GM18868 (cell line): ENCODE results near the gene PCGF3.
"Not testable (repeated sequence)": the region's sequence is repeated elsewhere in the genome, so short reads cannot be mapped to it uniquely, and the experiment has no call there.

Experiments used
- ATAC-seq: cut with Tn5 transposase; IDR thresholded peaks from one replicate; pipeline ENCODE4 v1.9.1; 2021; ENCODE audit warnings: mild to moderate bottlenecking, moderate library complexity; ENCODE audit not compliant: unreplicated experiment

Gene PCGF3

GRCh38 chr4:722851-723360, 17.3 kb downstream of the PCGF3 start:
- no peak for ATAC-seq

GRCh38 chr4:723751-724530, 18.3 kb downstream of the PCGF3 start:
- no peak for ATAC-seq

GRCh38 chr4:725391-726234, 20.0 kb downstream of the PCGF3 start:
- ATAC-seq, result no peak

- no peak for ATAC-seq
Observed at GRCh38 chr4:726235-726787, 20.7 kb downstream of the PCGF3 start.

- no peak for ATAC-seq
Observed at GRCh38 chr4:726838-727237, 21.2 kb downstream of the PCGF3 start.

- ATAC-seq, result no peak
Observed at GRCh38 chr4:727576-727975, 21.9 kb downstream of the PCGF3 start.

- no peak for ATAC-seq
Observed at GRCh38 chr4:729336-730315, 24.0 kb downstream of the PCGF3 start.

- no peak for ATAC-seq
Observed at GRCh38 chr4:730511-730910, 24.9 kb downstream of the PCGF3 start.

GRCh38 chr4:730946-731904, 25.6 kb downstream of the PCGF3 start:
- not testable (repeated sequence) for ATAC-seq

- not testable (repeated sequence) for ATAC-seq
Observed at GRCh38 chr4:731954-732353, 26.3 kb downstream of the PCGF3 start.

GRCh38 chr4:732486-732885, 26.9 kb downstream of the PCGF3 start:
- no peak for ATAC-seq

GRCh38 chr4:732911-733630, 27.4 kb downstream of the PCGF3 start:
- ATAC-seq, result no peak

GRCh38 chr4:733631-733980, 28.0 kb downstream of the PCGF3 start:
- no peak for ATAC-seq

GRCh38 chr4:734075-734474, 28.4 kb downstream of the PCGF3 start:
- ATAC-seq, result no peak

GRCh38 chr4:734951-735350, 29.3 kb downstream of the PCGF3 start:
- no peak for ATAC-seq

GRCh38 chr4:735583-735982, 30.0 kb downstream of the PCGF3 start:
- ATAC-seq, result no peak

GRCh38 chr4:736561-736960, 30.9 kb downstream of the PCGF3 start:
- ATAC-seq, result not testable (repeated sequence)

- ATAC-seq, result no peak
Observed at GRCh38 chr4:738781-739280, 33.2 kb downstream of the PCGF3 start.

- ATAC-seq, result no peak
Observed at GRCh38 chr4:739569-739968, 33.9 kb downstream of the PCGF3 start.
